Psoas muscle (tissue), 8 donors: ENCODE results near the gene C8A. TPM values are rescaled to one million over a fixed set of nuclear protein-coding genes. Genes with fewer than 3 reads are reported as not detected.
A peak's percentile ranks its signal among the peaks of the same experiment; 100 is the strongest.

ENCODE experiments used
- ATAC-seq, 4 donors: fragments of 200-7000 bp; cut with Tn5 transposase; one replicate each; pipeline ENCODE4 v1.9.1; 2020; ENCODE audit warnings: moderate library complexity in 3 of 4, mild to moderate bottlenecking in 2 of 4
- DNase-seq, 2 donors: peaks; one replicate each; pipeline ENCODE4 v3.0.0-alpha.2; 2020
- H3K27ac ChIP-seq: fragments of 200-600 bp; one replicate; pipeline ENCODE4 v1.8.0; 2022
- H3K27me3 ChIP-seq, 3 donors: fragments of 200-600 bp in 1 of 3; one replicate each; pipeline versions ENCODE4 v1.6.1 to v1.8.0; 2013 to 2022; ENCODE audit warnings: low read length in 2 of 3, mild to moderate bottlenecking in 2 of 3, moderate library complexity in 1 of 3; ENCODE audit not compliant: insufficient read depth in 3 of 3
- H3K36me3 ChIP-seq, 2 donors: fragments of 200-600 bp in 1 of 2; one replicate each; pipeline versions ENCODE4 v1.6.1 to v1.8.0; 2013 to 2022; ENCODE audit warnings: low read depth in 1 of 2, mild to moderate bottlenecking in 1 of 2, moderate library complexity in 1 of 2; ENCODE audit not compliant: insufficient read depth in 1 of 2
- H3K4me1 ChIP-seq: fragments of 200-600 bp; one replicate; pipeline ENCODE4 v1.8.0; 2022
- H3K4me3 ChIP-seq: fragments of 200-600 bp; one replicate; pipeline ENCODE4 v1.8.0; 2022; ENCODE audit warnings: mild to moderate bottlenecking
- H3K9me3 ChIP-seq: fragments of 200-600 bp; one replicate; pipeline ENCODE4 v1.8.0; 2022
- WGBS, 3 donors: extraction: QIAGEN DNeasy Blood & Tissue Kit; methylation state at CpG; one replicate each; pipeline versions ENCODE4 v1.1.6 to v1.1.7; 2013; 5-methylcytosine and 5-hydroxymethylcytosine counted together
- intact Hi-C, 2 donors: fragments of 100-400 bp; cut with DNase I; formaldehyde crosslinking; loops; one replicate each; pipeline versions ENCODE4 v1.11.0 to v1.14.2; 2022
- polyA plus RNA-seq, 3 donors: library from polyadenylated mRNA; stranded (reverse); fragments of 200-250 nt; gene quantifications; one replicate each; pipeline ENCODE4 v1.2.3, GENCODE V29; 2013
- total RNA-seq, 4 donors: library from RNA; stranded (reverse); fragmentation: NEBNext Ultra II Directional in 2 of 4; extraction: Animal tissue kit (Norgen Biotek cat#: 25700) in 2 of 4; gene quantifications; one replicate each; pipeline versions ENCODE4 v1.2.1 to v1.2.4, GENCODE V29; 2021 to 2023
- TF ChIP-seq, protein P1 (sequence below): fragments of 200-600 bp; IDR thresholded peaks from one replicate; pipeline ENCODE4 v1.8.0; 2022; ENCODE audit warnings: antibody characterized with exemption
- donor health status: healthy with polysubstance abuse.
- donor health status: DM: no; HTN: no; CAD: no; lungs with moderate emphysema.
- donor health status: Bipolar disorder and iron deficiency.
- donor health status: healthy.
- donor health status: DM: yes; HTN: yes; CAD: no.
- donor health status: DM: no; HTN: no; CAD: no.
- donor health status: DM: no; HTN: no; CAD: no.
- donor health status: DM: yes; HTN: yes; CAD: no.

C8A gene
- total and polyA plus RNA-seq, 7 donors = not detected

DNA sequence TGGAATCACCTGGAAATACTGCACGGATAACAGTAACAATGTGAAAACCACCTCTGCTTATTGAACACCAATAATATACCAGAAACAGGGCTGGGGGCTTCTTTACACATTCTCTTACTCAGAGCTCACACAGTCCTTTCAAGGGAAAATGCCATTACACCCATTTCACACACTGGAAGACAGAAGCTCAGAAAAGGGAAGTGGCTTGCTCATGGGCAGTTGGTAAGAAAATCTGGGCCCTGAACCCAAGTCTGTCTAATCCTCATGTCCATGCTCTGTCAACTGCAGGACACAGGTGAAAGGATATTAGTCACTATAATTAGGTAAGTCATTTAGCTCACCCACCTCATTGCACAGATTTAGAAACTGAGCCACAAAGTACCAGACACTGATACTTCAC is 18.6 kb downstream of the C8A start:
- no peak for ATAC-seq
- intact Hi-C loops = no loop called here

DNA sequence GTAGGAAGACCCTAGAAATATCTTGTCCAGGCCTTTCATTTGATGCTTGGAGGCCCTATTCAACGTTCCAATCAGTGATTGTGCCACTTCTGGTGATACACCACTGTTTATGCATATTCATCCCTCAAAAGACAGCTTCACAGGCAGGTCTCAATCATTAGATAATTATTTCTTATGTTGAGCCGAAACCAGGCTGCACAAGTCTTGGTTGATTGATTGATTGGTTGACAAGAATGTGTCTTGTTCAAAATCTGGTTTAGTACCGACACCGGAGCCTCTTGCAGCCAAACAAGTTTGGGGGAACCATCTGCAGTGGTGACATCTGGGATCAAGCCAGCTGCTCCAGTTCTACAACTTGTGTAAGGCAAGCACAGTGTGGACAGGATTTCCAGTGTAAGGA is 20.1 kb downstream of the C8A start:
- DNase-seq (no peak), ATAC-seq (no peak)
- TF ChIP-seq, protein P1, sequence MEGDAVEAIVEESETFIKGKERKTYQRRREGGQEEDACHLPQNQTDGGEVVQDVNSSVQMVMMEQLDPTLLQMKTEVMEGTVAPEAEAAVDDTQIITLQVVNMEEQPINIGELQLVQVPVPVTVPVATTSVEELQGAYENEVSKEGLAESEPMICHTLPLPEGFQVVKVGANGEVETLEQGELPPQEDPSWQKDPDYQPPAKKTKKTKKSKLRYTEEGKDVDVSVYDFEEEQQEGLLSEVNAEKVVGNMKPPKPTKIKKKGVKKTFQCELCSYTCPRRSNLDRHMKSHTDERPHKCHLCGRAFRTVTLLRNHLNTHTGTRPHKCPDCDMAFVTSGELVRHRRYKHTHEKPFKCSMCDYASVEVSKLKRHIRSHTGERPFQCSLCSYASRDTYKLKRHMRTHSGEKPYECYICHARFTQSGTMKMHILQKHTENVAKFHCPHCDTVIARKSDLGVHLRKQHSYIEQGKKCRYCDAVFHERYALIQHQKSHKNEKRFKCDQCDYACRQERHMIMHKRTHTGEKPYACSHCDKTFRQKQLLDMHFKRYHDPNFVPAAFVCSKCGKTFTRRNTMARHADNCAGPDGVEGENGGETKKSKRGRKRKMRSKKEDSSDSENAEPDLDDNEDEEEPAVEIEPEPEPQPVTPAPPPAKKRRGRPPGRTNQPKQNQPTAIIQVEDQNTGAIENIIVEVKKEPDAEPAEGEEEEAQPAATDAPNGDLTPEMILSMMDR = no peak
- Histone ChIP-seq H3K9me3 (no peaks in the 10 kb centered on the region), H3K27me3 (no peaks in the 10 kb centered on the region), H3K4me3 (no peak overlapping the region), H3K27ac (no peak overlapping the region), H3K4me1 (no peaks in the 10 kb centered on the region), H3K36me3 (no peaks in the 10 kb centered on the region)
- intact Hi-C loops = no loop called here
- 73 to 82% (median 76%) methylated on average over 4 of the region's 4 CpGs for WGBS, 3 donors

More for the DNA sequence above, 18.6 kb downstream of the C8A start:
- Histone ChIP-seq H3K9me3 (no peaks in the 10 kb centered on the region), H3K27ac (no peak overlapping the region), H3K4me1 (no peaks in the 10 kb centered on the region), H3K36me3 (no peaks in the 10 kb centered on the region), H3K4me3 (no peak overlapping the region), H3K27me3 (peaks cover 0 to 2% (median 0%) of the 10 kb centered on the region in 3 donors)
- 78 to 89% (median 80%) methylated on average over 1 of the region's 1 CpG for WGBS, 3 donors
- DNase-seq = no peak
- TF ChIP-seq, protein P1 = no peak

DNA sequence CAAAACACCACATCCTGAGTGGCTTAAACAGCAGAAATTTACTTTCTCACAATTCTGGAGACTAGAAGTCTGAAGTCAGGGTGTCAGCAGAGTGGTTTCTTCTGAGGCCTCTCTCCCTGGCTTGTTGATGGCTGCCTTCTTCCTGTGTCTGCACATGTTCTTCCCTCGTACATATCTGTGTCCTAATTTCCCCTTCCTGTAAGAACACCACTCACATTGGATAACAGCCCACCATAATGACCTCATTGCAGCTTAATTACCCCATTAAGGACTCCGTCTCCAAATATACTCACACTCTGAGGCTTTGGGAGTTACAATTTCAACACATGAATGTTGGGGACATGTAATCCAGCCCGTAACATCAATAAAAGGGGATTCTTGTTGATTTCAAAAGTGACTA is 23.4 kb downstream of the C8A start:
- 35 to 50% (median 43%) methylated on average over 3 of the region's 3 CpGs for WGBS, 3 donors
- peak in 2 of 4 donors; percentile 32 for ATAC-seq
- Histone ChIP-seq H3K27ac (no peak overlapping the region), H3K36me3 (no peaks in the 10 kb centered on the region), H3K4me1 (no peaks in the 10 kb centered on the region), H3K9me3 (no peaks in the 10 kb centered on the region), H3K27me3 (no peaks in the 10 kb centered on the region), H3K4me3 (no peak overlapping the region)
- TF ChIP-seq, protein P1 = no peak
- no peak for DNase-seq
- intact Hi-C loops = no loop called here

DNA sequence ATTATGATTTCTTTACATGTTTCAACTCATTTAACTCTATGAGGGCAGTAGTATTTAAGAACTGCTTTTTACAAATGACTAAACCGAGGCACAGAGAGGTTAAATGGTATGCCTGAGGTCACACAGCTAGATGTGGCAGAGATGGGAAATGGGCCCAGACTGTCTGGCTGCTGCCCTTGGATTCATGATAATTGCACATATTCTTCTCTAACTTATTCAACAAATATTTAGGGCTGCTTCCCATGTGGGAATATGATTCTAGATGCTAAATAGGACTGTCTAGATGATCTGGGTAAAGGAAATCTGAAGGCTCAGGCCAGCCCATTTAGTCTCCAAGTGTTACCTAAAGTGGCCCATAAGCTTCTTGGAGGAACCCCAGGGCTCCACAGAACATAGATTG is 26.2 kb downstream of the C8A start:
- WGBS, 3 donors = 69 to 76% (median 70%) methylated on average over 1 of the region's 1 CpG
- DNase-seq (no peak), ATAC-seq (no peak)
- intact Hi-C loops = no loop called here
- Histone ChIP-seq H3K4me3 (no peak overlapping the region), H3K27me3 (no peaks in the 10 kb centered on the region), H3K4me1 (no peaks in the 10 kb centered on the region), H3K36me3 (no peaks in the 10 kb centered on the region), H3K9me3 (no peaks in the 10 kb centered on the region), H3K27ac (no peak overlapping the region)
- TF ChIP-seq, protein P1 = no peak

DNA sequence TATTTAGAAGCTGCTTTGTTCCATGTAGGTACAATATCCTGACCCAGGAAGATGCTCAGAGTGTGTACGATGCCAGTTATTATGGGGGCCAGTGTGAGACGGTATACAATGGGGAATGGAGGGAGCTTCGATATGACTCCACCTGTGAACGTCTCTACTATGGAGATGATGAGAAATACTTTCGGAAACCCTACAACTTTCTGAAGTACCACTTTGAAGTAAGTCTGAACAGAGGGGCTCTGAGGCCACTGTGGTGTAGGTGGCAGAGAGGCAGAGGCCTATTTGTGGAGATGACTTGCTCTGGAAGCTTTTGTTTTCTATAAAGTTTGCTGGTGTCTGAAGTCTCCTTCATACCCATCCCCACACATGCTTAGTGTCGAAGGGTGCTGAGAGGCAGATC is 26.8 kb downstream of the C8A start:
- DNase-seq (no peak), ATAC-seq (no peak)
- Histone ChIP-seq H3K4me1 (no peaks in the 10 kb centered on the region), H3K4me3 (no peak overlapping the region), H3K27ac (no peak overlapping the region), H3K36me3 (no peaks in the 10 kb centered on the region), H3K9me3 (no peaks in the 10 kb centered on the region), H3K27me3 (no peaks in the 10 kb centered on the region)
- TF ChIP-seq, protein P1 = no peak
- 89 to 92% (median 89%) methylated on average over 6 of the region's 6 CpGs for WGBS, 3 donors
- intact Hi-C loops = no loop called here
